K562 (cell line): ENCODE results near the gene ITGB3BP. TPM values are rescaled to one million over a fixed set of nuclear protein-coding genes. Genes with fewer than 3 reads are reported as not detected.

Experiments
- CBX8 ChIP-seq: fragments of 200-600 bp; sonication (generic); IDR thresholded peaks from 2 replicates; pipeline ENCODE4 v1.6.1; 2012; ENCODE audit warnings: borderline replicate concordance, mixed run types, low read depth, mild to moderate bottlenecking, moderate library complexity, mixed read lengths, low read length, control low read depth, inconsistent platforms; ENCODE audit not compliant: poor library complexity, severe bottlenecking; ENCODE audit errors: extremely low read depth
- SMAD1 ChIP-seq: fragments of 150-350 bp; IDR thresholded peaks from 2 replicates; pipeline ENCODE4 v1.6.1; 2014; ENCODE audit warnings: low read length, low read depth; ENCODE audit not compliant: partially characterized antibody
- TCF7 ChIP-seq: sonication (generic); IDR thresholded peaks from 2 replicates; pipeline ENCODE4 v1.6.1; 2016; ENCODE audit warnings: antibody characterized with exemption, borderline replicate concordance
- YY1 ChIP-seq, 3 experiments: IDR thresholded peaks; 2 replicates each; pipeline ENCODE4 v1.6.1; 2011; ENCODE audit warnings: low read length in 2 of 3, mild to moderate bottlenecking in 2 of 3, moderate library complexity in 2 of 3, borderline replicate concordance in 1 of 3, control low read depth in 1 of 3, low read depth in 1 of 3; ENCODE audit not compliant: insufficient read depth in 3 of 3, insufficient replicate concordance in 2 of 3, control insufficient read depth in 1 of 3, insufficient read length in 1 of 3; ENCODE audit errors: extremely low read depth in 1 of 3
- ZNF785 ChIP-seq: fragments of 250-450 bp; sonication (Bioruptor Pico); IDR thresholded peaks from 2 replicates; pipeline ENCODE4 v1.4.0; 2020; ENCODE audit warnings: mild to moderate bottlenecking
- polyA plus RNA-seq, 8 experiments: library from polyadenylated mRNA; depleted of rRNA in 4 of 8; stranded (reverse) in 5 of 8; unstranded in 3 of 8; fragments of >200 nt; fragmentation: Nextera tagmentation in 2 of 8; fragmentation: Illumina TruSeq in 1 of 8; extraction: Ambion mirVana in 2 of 8; extraction: Trizol in 1 of 8; gene quantifications; 2 replicates each; pipeline versions ENCODE4 v1.2.1 to v1.2.3, GENCODE V29; 2011 to 2014; ENCODE audit warnings: inconsistent platforms in 1 of 8, missing spikeins in 1 of 8
- total RNA-seq, 7 experiments: library from RNA; depleted of rRNA in 6 of 7; stranded (reverse); fragments of >200 nt in 6 of 7; fragmentation: Illumina TruSeq in 2 of 7; extraction: Trizol in 2 of 7; gene quantifications; 2 replicates each; pipeline versions ENCODE4 v1.2.1 to v1.2.3, GENCODE V29; 2011 to 2021; ENCODE audit warnings: low replicate concordance in 1 of 7
- TF ChIP-seq, protein P1 (sequence below): fragments of 450-650 bp; IDR thresholded peaks from 2 replicates; pipeline ENCODE4 v1.6.1; 2016; ENCODE audit warnings: mild to moderate bottlenecking, moderate library complexity
- TF ChIP-seq, protein P2 (sequence below): fragments of 250-450 bp; sonication (Bioruptor Pico); IDR thresholded peaks from 2 replicates; pipeline ENCODE4 v1.5.0; 2020; ENCODE audit warnings: mild to moderate bottlenecking
- TF ChIP-seq, protein P3 (sequence below): sonication (generic); formaldehyde crosslinking; IDR thresholded peaks from 2 replicates; pipeline ENCODE4 v1.8.0; 2022; ENCODE audit warnings: missing genetic modification reagents, mild to moderate bottlenecking, borderline replicate concordance
- TF ChIP-seq, protein P4 (sequence below), 2 experiments: fragments of 450-650 bp; IDR thresholded peaks; 2 replicates each; pipeline ENCODE4 v1.6.1; 2016

ITGB3BP gene
- total and polyA plus RNA-seq, 9 of the 15 experiments (the other 6 are each of a cell fraction or from before 2014, with no cell fraction given): 62.8 to 151 (median 110) TPM

GRCh38 chr1:63506782-63507181 lies 16.2 kb downstream of the ITGB3BP start (continued):
- TF ChIP-seq, protein P1, sequence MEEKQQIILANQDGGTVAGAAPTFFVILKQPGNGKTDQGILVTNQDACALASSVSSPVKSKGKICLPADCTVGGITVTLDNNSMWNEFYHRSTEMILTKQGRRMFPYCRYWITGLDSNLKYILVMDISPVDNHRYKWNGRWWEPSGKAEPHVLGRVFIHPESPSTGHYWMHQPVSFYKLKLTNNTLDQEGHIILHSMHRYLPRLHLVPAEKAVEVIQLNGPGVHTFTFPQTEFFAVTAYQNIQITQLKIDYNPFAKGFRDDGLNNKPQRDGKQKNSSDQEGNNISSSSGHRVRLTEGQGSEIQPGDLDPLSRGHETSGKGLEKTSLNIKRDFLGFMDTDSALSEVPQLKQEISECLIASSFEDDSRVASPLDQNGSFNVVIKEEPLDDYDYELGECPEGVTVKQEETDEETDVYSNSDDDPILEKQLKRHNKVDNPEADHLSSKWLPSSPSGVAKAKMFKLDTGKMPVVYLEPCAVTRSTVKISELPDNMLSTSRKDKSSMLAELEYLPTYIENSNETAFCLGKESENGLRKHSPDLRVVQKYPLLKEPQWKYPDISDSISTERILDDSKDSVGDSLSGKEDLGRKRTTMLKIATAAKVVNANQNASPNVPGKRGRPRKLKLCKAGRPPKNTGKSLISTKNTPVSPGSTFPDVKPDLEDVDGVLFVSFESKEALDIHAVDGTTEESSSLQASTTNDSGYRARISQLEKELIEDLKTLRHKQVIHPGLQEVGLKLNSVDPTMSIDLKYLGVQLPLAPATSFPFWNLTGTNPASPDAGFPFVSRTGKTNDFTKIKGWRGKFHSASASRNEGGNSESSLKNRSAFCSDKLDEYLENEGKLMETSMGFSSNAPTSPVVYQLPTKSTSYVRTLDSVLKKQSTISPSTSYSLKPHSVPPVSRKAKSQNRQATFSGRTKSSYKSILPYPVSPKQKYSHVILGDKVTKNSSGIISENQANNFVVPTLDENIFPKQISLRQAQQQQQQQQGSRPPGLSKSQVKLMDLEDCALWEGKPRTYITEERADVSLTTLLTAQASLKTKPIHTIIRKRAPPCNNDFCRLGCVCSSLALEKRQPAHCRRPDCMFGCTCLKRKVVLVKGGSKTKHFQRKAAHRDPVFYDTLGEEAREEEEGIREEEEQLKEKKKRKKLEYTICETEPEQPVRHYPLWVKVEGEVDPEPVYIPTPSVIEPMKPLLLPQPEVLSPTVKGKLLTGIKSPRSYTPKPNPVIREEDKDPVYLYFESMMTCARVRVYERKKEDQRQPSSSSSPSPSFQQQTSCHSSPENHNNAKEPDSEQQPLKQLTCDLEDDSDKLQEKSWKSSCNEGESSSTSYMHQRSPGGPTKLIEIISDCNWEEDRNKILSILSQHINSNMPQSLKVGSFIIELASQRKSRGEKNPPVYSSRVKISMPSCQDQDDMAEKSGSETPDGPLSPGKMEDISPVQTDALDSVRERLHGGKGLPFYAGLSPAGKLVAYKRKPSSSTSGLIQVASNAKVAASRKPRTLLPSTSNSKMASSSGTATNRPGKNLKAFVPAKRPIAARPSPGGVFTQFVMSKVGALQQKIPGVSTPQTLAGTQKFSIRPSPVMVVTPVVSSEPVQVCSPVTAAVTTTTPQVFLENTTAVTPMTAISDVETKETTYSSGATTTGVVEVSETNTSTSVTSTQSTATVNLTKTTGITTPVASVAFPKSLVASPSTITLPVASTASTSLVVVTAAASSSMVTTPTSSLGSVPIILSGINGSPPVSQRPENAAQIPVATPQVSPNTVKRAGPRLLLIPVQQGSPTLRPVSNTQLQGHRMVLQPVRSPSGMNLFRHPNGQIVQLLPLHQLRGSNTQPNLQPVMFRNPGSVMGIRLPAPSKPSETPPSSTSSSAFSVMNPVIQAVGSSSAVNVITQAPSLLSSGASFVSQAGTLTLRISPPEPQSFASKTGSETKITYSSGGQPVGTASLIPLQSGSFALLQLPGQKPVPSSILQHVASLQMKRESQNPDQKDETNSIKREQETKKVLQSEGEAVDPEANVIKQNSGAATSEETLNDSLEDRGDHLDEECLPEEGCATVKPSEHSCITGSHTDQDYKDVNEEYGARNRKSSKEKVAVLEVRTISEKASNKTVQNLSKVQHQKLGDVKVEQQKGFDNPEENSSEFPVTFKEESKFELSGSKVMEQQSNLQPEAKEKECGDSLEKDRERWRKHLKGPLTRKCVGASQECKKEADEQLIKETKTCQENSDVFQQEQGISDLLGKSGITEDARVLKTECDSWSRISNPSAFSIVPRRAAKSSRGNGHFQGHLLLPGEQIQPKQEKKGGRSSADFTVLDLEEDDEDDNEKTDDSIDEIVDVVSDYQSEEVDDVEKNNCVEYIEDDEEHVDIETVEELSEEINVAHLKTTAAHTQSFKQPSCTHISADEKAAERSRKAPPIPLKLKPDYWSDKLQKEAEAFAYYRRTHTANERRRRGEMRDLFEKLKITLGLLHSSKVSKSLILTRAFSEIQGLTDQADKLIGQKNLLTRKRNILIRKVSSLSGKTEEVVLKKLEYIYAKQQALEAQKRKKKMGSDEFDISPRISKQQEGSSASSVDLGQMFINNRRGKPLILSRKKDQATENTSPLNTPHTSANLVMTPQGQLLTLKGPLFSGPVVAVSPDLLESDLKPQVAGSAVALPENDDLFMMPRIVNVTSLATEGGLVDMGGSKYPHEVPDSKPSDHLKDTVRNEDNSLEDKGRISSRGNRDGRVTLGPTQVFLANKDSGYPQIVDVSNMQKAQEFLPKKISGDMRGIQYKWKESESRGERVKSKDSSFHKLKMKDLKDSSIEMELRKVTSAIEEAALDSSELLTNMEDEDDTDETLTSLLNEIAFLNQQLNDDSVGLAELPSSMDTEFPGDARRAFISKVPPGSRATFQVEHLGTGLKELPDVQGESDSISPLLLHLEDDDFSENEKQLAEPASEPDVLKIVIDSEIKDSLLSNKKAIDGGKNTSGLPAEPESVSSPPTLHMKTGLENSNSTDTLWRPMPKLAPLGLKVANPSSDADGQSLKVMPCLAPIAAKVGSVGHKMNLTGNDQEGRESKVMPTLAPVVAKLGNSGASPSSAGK: no peak
- no peak for TF ChIP-seq ZNF785
- no peak for TF ChIP-seq CBX8
- TF ChIP-seq, protein P2, sequence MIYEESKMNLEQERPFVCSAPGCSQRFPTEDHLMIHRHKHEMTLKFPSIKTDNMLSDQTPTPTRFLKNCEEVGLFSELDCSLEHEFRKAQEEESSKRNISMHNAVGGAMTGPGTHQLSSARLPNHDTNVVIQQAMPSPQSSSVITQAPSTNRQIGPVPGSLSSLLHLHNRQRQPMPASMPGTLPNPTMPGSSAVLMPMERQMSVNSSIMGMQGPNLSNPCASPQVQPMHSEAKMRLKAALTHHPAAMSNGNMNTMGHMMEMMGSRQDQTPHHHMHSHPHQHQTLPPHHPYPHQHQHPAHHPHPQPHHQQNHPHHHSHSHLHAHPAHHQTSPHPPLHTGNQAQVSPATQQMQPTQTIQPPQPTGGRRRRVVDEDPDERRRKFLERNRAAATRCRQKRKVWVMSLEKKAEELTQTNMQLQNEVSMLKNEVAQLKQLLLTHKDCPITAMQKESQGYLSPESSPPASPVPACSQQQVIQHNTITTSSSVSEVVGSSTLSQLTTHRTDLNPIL (CRISPR knock-in tag): no peak
- no peak for TF ChIP-seq YY1 (IDR thresholded peaks at IDR 0.05; ENCODE audit: borderline replicate concordance in 1 of 3, control insufficient read depth in 1 of 3, extremely low read depth in 1 of 3, insufficient read depth in 3 of 3, insufficient read length in 1 of 3, insufficient replicate concordance in 2 of 3, low read depth in 1 of 3, low read length in 2 of 3)
- TF ChIP-seq, protein P3, sequence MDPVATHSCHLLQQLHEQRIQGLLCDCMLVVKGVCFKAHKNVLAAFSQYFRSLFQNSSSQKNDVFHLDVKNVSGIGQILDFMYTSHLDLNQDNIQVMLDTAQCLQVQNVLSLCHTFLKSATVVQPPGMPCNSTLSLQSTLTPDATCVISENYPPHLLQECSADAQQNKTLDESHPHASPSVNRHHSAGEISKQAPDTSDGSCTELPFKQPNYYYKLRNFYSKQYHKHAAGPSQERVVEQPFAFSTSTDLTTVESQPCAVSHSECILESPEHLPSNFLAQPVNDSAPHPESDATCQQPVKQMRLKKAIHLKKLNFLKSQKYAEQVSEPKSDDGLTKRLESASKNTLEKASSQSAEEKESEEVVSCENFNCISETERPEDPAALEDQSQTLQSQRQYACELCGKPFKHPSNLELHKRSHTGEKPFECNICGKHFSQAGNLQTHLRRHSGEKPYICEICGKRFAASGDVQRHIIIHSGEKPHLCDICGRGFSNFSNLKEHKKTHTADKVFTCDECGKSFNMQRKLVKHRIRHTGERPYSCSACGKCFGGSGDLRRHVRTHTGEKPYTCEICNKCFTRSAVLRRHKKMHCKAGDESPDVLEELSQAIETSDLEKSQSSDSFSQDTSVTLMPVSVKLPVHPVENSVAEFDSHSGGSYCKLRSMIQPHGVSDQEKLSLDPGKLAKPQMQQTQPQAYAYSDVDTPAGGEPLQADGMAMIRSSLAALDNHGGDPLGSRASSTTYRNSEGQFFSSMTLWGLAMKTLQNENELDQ (CRISPR knock-in tag): no peak
- TF ChIP-seq SMAD1: no peak
- TF ChIP-seq TCF7: no peak
- TF ChIP-seq, protein P4, sequence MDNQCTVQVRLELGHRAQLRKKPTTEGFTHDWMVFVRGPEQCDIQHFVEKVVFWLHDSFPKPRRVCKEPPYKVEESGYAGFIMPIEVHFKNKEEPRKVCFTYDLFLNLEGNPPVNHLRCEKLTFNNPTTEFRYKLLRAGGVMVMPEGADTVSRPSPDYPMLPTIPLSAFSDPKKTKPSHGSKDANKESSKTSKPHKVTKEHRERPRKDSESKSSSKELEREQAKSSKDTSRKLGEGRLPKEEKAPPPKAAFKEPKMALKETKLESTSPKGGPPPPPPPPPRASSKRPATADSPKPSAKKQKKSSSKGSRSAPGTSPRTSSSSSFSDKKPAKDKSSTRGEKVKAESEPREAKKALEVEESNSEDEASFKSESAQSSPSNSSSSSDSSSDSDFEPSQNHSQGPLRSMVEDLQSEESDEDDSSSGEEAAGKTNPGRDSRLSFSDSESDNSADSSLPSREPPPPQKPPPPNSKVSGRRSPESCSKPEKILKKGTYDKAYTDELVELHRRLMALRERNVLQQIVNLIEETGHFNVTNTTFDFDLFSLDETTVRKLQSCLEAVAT (IDR thresholded peaks at IDR 0.05): no peak
